D721Med (cell line): ENCODE data around the gene OGDHL.
"Not testable (repeated sequence)": the region's sequence is repeated elsewhere in the genome, so short reads cannot be mapped to it uniquely, and the experiment has no call there.

Experiments used
- DNase-seq: peaks from one replicate; pipeline ENCODE4 v3.0.0; 2011; ENCODE audit warnings: low spot score; ENCODE audit not compliant: insufficient read length
- FAIRE-seq: peaks from 2 replicates; lab custom pipeline; 2011; peaks lifted over from hg19 to GRCh38; lab: Jason Lieb, UNC
- TF ChIP-seq, protein P1 (sequence below): IDR thresholded peaks from 2 replicates; pipeline ENCODE4 v1.5.1; 2012; ENCODE audit warnings: mild to moderate bottlenecking, control low read depth; ENCODE audit not compliant: insufficient read depth; ENCODE audit errors: missing control alignments

Gene OGDHL

DNA sequence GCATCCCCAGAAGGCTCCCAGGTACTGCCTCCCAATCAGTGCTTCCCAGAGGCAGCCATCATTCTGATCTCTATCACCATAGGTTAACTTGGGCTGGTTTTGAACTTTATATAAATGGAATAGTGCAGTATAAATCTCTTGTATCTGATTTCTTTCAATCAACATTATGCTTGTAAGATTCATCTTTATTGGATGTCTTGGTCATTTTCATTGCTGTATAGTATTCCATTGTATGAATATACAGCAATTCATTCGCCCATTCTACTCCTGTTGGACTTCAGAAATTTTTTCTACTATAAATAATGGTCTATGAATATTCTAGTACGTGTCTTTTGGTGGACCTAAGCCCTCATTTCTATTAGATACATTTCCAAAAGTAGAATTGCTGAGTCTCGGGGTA, 16.1 kb upstream of the OGDHL start:
- DNase-seq (no peak), FAIRE-seq (no peak)
- TF ChIP-seq, protein P1, sequence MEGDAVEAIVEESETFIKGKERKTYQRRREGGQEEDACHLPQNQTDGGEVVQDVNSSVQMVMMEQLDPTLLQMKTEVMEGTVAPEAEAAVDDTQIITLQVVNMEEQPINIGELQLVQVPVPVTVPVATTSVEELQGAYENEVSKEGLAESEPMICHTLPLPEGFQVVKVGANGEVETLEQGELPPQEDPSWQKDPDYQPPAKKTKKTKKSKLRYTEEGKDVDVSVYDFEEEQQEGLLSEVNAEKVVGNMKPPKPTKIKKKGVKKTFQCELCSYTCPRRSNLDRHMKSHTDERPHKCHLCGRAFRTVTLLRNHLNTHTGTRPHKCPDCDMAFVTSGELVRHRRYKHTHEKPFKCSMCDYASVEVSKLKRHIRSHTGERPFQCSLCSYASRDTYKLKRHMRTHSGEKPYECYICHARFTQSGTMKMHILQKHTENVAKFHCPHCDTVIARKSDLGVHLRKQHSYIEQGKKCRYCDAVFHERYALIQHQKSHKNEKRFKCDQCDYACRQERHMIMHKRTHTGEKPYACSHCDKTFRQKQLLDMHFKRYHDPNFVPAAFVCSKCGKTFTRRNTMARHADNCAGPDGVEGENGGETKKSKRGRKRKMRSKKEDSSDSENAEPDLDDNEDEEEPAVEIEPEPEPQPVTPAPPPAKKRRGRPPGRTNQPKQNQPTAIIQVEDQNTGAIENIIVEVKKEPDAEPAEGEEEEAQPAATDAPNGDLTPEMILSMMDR, result no peak

DNA sequence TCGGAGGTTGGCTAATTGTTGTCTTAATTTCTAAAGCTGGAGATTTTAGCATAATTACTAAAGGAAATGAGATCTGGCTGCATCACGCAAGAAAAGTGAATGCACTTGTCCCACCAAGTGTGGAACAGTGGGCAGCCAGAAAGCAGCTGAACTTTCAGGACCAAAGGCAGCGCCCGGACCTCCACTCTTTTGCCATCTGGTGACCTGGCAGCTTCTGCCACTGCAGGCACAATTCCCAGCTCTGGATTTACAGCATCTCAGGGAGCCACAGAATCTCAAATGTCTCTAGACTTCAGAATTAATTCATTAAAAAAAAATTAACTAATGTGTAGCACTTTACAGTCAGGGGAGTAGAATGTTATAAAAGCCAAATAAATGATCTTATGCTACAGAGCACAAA, 14.7 kb upstream of the OGDHL start:
- TF ChIP-seq, protein P1, result no peak
- FAIRE-seq, result no peak
- DNase-seq, result no peak

DNA sequence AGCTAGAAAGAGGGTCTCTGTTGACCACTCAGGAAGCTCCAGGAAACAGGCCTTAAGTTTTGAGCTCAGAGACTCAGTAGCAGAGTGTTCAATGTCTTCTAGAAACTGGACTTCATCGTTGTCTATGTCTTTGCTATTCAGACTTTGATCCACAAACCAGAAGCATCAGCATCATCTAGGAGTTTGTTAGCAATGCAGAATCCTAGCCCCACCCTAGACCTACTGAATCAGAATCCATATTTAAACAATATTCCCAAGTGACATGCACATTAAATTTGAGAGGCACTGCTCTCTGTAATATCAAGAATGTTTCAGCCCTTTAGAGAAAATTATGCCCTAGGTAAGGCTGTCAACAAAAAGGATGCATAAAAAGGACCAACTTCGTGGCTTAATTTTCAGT, 12.9 kb upstream of the OGDHL start:
- FAIRE-seq (no peak), DNase-seq (no peak)
- TF ChIP-seq, protein P1, result no peak

DNA sequence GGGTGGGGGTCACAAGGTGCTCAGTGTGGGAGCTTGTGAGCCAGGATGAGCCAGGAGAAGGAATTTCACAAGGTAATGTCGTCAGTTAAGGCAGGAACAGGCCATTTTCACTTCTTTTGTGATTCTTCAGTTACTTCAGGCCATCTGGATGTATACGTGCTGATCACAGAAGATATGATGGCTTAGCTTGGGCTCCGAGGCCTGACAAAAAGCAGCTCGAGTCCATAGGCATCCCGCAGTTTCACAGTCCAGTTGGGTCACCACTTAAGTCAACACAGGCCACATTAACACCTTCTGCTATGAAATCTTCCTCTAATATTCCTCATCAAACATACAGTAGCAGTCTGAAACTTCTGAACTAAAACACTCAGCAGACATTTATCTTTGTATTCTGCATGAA, 10.8 kb upstream of the OGDHL start:
- DNase-seq, FAIRE-seq: not testable (repeated sequence)

DNA sequence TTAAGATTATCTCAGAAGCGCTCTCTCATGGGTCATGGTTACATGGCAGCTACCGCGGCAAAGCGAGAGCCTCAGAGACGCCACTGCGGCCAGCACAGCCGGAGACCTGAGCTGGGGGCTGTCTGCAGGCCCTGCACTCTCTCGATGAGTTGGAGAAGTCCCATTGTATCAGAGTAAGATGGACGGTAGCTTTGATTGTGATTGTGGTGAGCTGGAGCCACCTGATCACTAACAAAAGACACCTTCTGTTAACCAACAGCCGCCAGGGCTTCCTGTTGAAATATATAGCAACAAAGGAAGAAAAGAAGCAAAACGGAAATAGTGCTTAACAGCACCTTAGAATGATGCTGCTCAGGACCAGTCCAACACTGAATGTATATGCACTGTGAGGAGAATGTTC, 8.9 kb upstream of the OGDHL start:
- FAIRE-seq, result not testable (repeated sequence)

DNA sequence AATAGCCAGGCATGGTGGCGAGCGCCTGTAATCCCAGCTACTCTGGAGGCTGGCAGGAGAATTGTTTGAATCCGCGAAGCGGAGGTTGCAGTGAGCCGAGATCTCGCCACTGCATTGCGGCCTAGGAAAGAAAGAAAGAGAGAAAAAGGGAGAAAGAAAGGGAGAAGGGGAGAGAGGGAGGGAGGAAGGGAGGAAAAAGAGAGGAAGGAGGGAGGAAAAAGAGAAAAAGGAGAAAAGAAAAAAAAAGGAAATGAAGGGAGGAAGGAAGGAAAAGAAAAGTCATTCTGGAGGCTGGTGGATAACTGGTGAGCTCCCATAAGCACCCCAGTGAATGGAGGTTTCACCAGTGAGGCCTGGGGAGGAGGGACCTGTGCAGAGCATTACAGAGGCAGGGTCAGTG, 7.6 kb upstream of the OGDHL start:
- FAIRE-seq (no peak), DNase-seq (no peak)
- TF ChIP-seq, protein P1, result no peak

More for the DNA sequence above, 8.9 kb upstream of the OGDHL start:
- DNase-seq, result not testable (repeated sequence)

DNA sequence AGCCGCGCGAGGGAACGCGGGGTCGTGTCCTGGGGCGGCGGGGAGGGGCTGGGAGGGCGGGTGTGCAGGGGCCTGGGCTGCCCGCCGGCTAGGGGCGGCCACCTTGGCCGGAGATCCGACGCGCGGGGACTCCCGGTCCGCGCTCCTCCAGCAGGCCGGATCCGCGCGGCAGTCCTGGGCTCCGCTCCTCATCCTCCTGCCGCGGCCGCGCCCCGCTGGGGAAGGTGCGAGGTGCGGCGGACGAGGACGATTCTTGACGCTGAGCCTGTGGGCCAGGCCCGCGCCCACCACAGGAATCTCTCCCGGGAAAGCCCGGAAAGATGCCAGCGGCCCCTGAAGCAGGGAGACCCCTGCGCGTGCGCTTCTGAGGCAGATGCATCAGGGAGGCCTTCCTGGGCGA, 6.6 kb upstream of the OGDHL start:
- no peak for DNase-seq
- TF ChIP-seq, protein P1, result no peak

DNA sequence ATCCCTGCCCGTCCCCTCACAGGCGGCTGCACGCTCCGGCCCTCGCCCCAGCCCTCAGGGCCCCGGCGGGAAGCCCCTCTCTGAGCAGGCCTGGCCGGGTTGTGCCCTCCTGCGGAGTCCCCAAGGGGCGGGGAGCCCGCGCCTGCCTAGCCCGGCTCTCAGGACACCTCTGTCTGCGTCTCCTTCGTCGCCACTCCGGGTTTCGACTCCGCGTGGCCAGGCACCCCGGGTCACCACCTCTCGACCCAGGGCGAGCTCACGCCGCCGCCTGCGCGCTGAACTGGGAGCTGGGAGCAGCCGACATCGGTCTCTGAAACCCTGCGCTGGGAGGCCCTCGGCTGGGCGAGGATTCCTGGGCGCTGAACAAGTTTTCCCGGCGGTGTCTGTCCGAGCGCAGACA, 6.2 kb upstream of the OGDHL start:
- DNase-seq (no peak), FAIRE-seq (no peak)
- TF ChIP-seq, protein P1, result no peak

More for the DNA sequence above, 6.6 kb upstream of the OGDHL start:
- FAIRE-seq, result no peak
